Stomach smooth muscle (tissue), 2 donors: ENCODE data around the gene RPS14.

ENCODE experiments used
- H3K27ac ChIP-seq: one replicate; pipeline ENCODE4 v1.7.0; 2013; ENCODE audit warnings: mild to moderate bottlenecking, low read length, inconsistent platforms
- H3K27me3 ChIP-seq, 2 donors: one replicate each; pipeline ENCODE4 v1.7.0; 2013; ENCODE audit warnings: low read length in 2 of 2; ENCODE audit not compliant: insufficient read depth in 2 of 2, control insufficient read depth in 1 of 2
- H3K36me3 ChIP-seq, 2 donors: one replicate each; pipeline ENCODE4 v1.7.0; 2013; ENCODE audit warnings: low read length in 2 of 2; ENCODE audit not compliant: control insufficient read depth in 2 of 2, insufficient read depth in 2 of 2
- H3K4me1 ChIP-seq: one replicate; pipeline ENCODE4 v1.7.0; 2013; ENCODE audit warnings: low read length; ENCODE audit not compliant: control insufficient read depth, insufficient read depth
- H3K4me3 ChIP-seq, 2 donors: one replicate each; pipeline ENCODE4 v1.7.0; 2013; ENCODE audit warnings: low read length in 2 of 2
- H3K9ac ChIP-seq, 2 donors: one replicate each; pipeline ENCODE4 v1.7.0; 2013; ENCODE audit warnings: low read length in 2 of 2, mild to moderate bottlenecking in 1 of 2
- H3K9me3 ChIP-seq, 2 donors: one replicate each; pipeline ENCODE4 v1.7.0; 2013; ENCODE audit warnings: low read length in 2 of 2; ENCODE audit not compliant: control insufficient read depth in 2 of 2
- donor health status: healthy.
- donor health status: Pancreatic carcinoma.

The RPS14 gene

GRCh38 chr5:150399524-150400211 is 49.9 kb downstream of the RPS14 start:
- Histone ChIP-seq H3K27me3 (no peaks in the 10 kb centered on the region), H3K4me3 (no peak overlapping the region), H3K9me3 (no peaks in the 10 kb centered on the region), H3K27ac (no peak overlapping the region), H3K4me1 (no peaks in the 10 kb centered on the region), H3K9ac (no peak overlapping the region), H3K36me3 (peaks cover 15 to 32% of the 10 kb centered on the region in 2 donors)

- Histone ChIP-seq H3K36me3 (peaks cover 16 to 38% of the 10 kb centered on the region in 2 donors), H3K27ac (no peak overlapping the region)
Observed at GRCh38 chr5:150398722-150399523, 50.6 kb downstream of the RPS14 start.

GRCh38 chr5:150397782-150398721 is 51.5 kb downstream of the RPS14 start:
- no peak overlapping the region for H3K4me3 ChIP-seq
- H3K27ac ChIP-seq: no peak overlapping the region
- H3K27me3 ChIP-seq: no peaks in the 10 kb centered on the region
- H3K36me3 ChIP-seq: peaks cover 21 to 45% of the 10 kb centered on the region in 2 donors
- no peaks in the 10 kb centered on the region for H3K9me3 ChIP-seq
- H3K4me1 ChIP-seq: no peaks in the 10 kb centered on the region
- no peak overlapping the region for H3K9ac ChIP-seq

More at GRCh38 chr5:150398722-150399523, 50.6 kb downstream of the RPS14 start:
- no peaks in the 10 kb centered on the region for H3K9me3 ChIP-seq
- no peaks in the 10 kb centered on the region for H3K4me1 ChIP-seq
- H3K27me3 ChIP-seq: no peaks in the 10 kb centered on the region
- no peak overlapping the region for H3K9ac ChIP-seq
- no peak overlapping the region for H3K4me3 ChIP-seq

- Histone ChIP-seq H3K27ac (no peak overlapping the region), H3K4me3 (no peak overlapping the region), H3K27me3 (no peaks in the 10 kb centered on the region), H3K36me3 (peaks cover 22 to 46% of the 10 kb centered on the region in 2 donors), H3K9me3 (no peaks in the 10 kb centered on the region), H3K9ac (no peak overlapping the region), H3K4me1 (no peaks in the 10 kb centered on the region)
Observed at GRCh38 chr5:150397146-150397781, 52.3 kb downstream of the RPS14 start.

GRCh38 chr5:150396267-150396666 is 53.3 kb downstream of the RPS14 start:
- Histone ChIP-seq H3K9ac (no peak overlapping the region), H3K27me3 (no peaks in the 10 kb centered on the region), H3K4me3 (no peak overlapping the region), H3K9me3 (no peaks in the 10 kb centered on the region), H3K36me3 (peaks cover 30 to 55% of the 10 kb centered on the region in 2 donors), H3K4me1 (no peaks in the 10 kb centered on the region), H3K27ac (no peak overlapping the region)

GRCh38 chr5:150395688-150395975 is 53.9 kb downstream of the RPS14 start:
- Histone ChIP-seq H3K4me3 (no peak overlapping the region), H3K4me1 (no peaks in the 10 kb centered on the region), H3K27ac (no peak overlapping the region), H3K27me3 (no peaks in the 10 kb centered on the region), H3K9ac (no peak overlapping the region), H3K9me3 (no peaks in the 10 kb centered on the region), H3K36me3 (peaks cover 33 to 54% of the 10 kb centered on the region in 2 donors)

GRCh38 chr5:150394912-150395687 is 54.4 kb downstream of the RPS14 start:
- no peaks in the 10 kb centered on the region for H3K9me3 ChIP-seq
- no peaks in the 10 kb centered on the region for H3K4me1 ChIP-seq
- no peak overlapping the region for H3K4me3 ChIP-seq
- peaks cover 34 to 49% of the 10 kb centered on the region in 2 donors for H3K36me3 ChIP-seq
- no peaks in the 10 kb centered on the region for H3K27me3 ChIP-seq
- no peak overlapping the region for H3K27ac ChIP-seq
- no peak overlapping the region for H3K9ac ChIP-seq

GRCh38 chr5:150394131-150394530 is 55.4 kb downstream of the RPS14 start:
- H3K9ac ChIP-seq: no peak overlapping the region
- H3K4me1 ChIP-seq: no peaks in the 10 kb centered on the region
- no peaks in the 10 kb centered on the region for H3K9me3 ChIP-seq
- H3K27me3 ChIP-seq: no peaks in the 10 kb centered on the region
- peaks cover 42 to 53% of the 10 kb centered on the region in 2 donors for H3K36me3 ChIP-seq
- no peak overlapping the region for H3K4me3 ChIP-seq
- no peak overlapping the region for H3K27ac ChIP-seq

GRCh38 chr5:150393096-150393645 is 56.4 kb downstream of the RPS14 start:
- no peak overlapping the region for H3K9ac ChIP-seq
- H3K4me3 ChIP-seq: no peak overlapping the region
- peaks cover 37 to 48% of the 10 kb centered on the region in 2 donors for H3K36me3 ChIP-seq
- H3K27ac ChIP-seq: no peak overlapping the region
- no peaks in the 10 kb centered on the region for H3K4me1 ChIP-seq
- H3K27me3 ChIP-seq: no peaks in the 10 kb centered on the region
- no peaks in the 10 kb centered on the region for H3K9me3 ChIP-seq
